HG02678 (cell line): Measurements from ENCODE around the gene CAPN2.

Source experiments
- ATAC-seq: cut with Tn5 transposase; IDR thresholded peaks from one replicate; pipeline ENCODE4 v1.9.1; 2021; ENCODE audit warnings: mild to moderate bottlenecking, moderate library complexity; ENCODE audit not compliant: unreplicated experiment

CAPN2 gene

DNA sequence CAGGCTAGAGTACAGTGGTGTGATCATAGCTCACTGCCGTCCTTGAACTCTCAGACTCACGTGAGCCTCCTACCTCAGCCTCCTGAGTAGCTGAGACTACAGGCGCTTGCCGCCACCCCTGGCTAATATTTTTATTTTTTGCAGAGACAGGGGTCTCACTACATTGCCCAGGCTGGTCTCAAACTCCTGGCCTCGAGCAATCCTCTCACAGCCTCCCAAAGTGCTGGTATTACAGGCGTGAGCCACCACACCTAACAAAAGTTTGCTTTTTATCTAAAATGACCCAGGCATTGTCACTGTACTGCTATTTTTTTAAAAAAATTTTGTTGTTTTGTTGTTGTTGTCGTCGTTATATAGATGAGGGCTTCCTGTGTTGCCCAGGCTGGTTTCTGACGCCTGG, 46.4 kb downstream of the CAPN2 start:
- no peak for ATAC-seq

DNA sequence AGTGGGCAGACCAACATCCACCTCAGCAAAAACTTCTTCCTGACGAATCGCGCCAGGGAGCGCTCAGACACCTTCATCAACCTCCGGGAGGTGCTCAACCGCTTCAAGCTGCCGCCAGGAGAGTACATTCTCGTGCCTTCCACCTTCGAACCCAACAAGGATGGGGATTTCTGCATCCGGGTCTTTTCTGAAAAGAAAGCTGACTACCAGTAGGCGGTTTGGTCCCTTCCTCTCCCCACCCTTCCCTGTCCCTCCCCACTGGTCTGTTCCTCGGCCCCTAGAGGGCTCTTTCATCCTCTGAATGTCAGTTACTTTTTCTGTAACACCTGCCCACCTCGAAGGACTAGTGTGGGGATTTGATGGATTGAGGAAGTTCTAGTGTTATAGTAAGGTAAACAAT, 46.9 kb downstream of the CAPN2 start:
- no peak for ATAC-seq

- ATAC-seq: no peak
These were observed 48.5 kb downstream of the CAPN2 start for GRCh38 chr1:223760833-223761232.

DNA sequence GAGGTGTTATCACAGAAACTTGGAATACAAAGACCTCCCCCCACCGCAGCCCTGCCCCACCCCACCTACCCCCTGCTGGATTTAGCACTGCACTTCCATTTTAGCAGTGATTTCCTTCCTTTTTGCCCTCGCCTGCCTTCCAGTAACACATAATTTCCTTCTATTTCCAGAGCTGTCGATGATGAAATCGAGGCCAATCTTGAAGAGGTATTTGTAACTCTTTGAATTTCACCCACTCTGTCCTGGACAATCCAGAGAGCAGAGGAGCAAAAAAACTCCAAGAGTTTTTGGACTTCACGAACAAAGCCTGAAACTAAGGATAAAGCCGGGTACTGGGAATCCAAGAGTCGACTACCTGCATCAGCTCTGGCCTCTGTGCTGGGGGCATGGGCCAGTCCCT, 49.1 kb downstream of the CAPN2 start:
- ATAC-seq: no peak

DNA sequence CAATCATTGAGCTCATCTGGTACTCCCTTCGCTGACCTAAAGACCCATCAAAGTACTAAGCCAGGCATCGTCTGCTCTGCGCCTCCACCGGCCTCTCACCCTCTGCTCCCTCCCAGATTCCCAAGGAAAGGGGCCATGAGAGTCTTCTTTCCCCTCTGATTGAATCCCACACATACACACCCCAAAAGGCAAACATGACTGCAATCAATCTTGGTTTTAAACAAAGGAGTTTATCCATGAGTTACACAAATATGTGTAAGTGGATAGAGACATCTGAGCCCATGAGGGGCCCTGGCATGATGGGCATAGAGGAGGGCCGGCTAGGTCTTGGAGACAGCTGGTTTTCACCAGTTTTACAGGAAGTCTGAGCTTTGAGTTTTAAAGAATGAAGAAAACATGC, 50.9 kb downstream of the CAPN2 start:
- ATAC-seq: no peak

GRCh38 chr1:223763881-223764280, 51.5 kb downstream of the CAPN2 start:
- no peak for ATAC-seq

- no peak for ATAC-seq
These were observed 52.8 kb downstream of the CAPN2 start for GRCh38 chr1:223765036-223765718.

DNA sequence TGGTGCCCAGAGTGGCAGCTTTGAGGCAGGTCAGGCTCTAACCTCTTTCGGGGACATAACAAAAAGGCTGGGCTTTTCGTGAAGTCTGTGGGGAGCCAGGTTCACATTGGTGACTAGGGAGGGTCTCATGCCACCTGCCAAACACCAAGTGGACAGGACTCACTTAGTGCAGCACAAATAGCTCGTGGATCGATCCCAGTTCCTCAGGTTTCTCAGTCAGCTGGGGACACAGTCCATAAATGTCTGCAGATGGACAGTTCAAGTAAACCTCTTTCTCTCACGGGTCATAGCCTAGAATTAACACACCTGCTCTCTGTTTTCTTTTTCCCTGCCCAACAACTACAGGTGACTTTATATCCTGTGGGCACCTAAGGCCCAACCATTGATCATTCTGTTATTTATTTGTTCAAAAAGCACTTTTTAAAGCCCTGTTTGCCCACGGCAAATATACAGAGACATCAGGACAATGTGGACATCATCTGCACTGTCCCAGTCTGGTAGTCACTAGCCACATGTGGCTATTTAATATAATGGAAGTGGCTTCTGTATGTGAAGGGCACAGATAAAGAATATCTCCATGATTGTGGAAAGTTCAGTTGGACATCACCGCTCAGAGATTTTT, 53.5 kb downstream of the CAPN2 start:
- no peak for ATAC-seq

DNA sequence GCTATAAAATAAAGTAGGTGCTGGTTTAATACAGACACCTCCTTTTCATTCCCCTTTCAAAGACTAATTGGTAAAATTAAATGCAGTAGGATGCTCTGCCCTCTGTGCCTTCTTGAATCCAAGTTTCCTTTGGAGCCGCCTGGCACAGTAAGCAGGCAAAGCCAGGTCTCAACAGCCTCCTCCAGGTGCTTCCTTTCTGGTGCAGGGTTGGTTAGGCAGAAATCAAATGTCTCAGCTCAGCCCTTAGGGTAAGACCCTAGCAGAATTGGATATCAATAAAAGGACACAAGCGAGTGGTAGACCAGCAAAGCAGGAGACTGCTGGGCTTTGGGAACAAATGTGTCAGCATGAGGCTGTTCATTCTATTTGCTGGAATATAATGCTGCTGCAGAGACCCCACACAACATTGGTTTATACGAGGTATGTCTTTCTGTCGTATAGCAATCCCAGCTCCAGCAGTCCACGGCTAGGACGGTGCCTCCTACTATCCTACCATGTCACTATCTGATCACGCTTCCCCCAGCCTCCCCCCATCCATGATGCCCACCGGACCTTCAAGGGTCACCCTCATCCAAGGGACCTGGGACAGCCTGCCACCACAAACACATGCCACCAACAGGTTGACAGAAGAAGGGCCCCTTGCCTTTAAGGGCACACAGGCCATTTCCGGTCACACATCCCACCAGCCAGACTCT, 58.4 kb downstream of the CAPN2 start:
- ATAC-seq: no peak

GRCh38 chr1:223771469-223771813, 59.1 kb downstream of the CAPN2 start:
- no peak for ATAC-seq

DNA sequence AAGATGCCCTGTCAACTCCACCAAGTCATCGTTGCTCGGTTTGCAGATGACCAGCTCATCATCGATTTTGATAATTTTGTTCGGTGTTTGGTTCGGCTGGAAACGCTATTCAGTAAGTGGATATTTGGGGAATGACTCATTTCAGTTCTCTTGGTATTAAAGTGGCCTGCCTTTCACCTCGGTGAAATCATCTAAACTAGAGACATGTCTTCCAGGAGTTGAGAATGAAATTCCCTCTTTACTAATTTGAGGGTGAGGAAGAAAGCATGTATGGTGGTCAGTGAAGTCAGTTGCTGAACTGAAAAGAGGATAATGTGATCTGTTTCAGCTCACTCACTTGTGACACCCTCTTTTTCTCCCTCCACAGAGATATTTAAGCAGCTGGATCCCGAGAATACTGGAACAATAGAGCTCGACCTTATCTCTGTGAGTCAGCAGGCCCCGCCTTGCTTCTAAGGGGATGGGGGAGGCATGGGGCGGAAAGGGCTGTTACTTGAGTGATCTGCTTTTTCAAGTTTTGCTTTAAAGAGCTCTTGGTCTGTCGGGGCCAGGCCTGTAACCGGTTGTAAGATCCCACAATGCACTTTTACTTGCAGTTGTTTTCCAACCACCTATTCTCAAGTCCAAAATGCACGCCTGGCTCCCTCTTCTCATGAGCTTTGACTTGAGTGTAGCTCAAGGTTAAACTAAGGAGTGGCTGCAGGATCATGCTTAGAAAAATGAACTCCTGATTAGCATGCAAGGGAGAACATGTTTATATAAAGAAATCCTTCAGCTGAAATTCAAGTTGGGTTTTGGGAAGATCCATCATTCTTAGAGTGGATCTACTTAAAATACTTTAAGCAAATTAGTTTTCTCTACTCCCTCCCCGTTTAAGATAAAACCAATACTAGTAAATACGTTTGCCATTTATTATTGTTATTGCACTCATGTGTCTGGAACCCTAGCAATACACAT, 59.8 kb downstream of the CAPN2 start:
- no peak for ATAC-seq

DNA sequence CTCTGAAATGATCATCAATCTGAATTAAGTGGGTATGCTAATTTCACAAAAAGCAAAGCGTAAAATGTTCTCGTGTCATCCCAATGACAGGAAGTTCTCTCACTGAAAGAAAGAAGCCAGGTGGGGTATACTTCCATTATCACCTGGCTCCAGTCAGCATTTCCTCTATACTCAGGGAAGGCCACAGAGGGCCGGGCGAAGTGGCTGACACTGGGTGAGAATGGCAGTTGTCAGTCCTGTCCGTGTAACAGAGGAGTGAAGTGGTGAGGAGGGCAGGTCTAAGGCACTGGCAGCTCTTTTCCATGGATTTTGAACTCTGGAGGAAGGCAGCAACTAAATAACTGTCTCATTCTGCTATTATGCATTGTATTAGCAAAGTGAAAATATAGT, 60.4 kb downstream of the CAPN2 start:
- ATAC-seq: no peak

DNA sequence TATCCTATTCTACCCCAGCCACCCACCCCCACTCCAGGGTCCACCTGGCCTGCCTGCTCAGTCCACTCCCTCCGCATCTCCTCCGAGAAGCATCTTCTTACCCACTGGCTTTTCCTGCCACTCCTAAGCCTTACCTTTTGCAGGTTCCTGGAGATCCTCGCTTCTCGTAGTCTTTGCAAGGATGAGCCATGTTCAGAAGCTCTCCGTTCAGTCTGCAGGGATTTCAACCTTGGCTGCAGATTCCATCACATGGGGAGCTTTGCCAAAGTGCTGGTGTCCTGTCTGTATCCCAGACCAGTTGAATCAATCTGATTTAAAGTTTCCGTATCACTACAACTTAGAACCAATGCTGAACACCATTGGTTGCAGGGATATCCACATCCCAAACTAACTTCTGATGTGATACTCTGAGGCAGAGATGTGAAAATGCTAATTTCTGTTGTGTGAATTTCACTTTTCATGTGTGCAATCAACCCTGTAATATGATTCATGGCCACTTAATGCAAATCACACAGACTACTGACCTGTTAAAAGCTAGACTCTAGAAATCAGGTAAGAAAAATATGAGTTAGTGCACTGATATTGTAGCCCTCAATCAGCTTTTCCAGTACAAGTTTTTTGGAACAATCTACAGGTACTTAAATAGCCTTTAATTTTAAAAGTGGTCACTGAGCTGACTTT, 61.9 kb downstream of the CAPN2 start:
- no peak for ATAC-seq

- ATAC-seq: no peak
These were observed 62.7 kb downstream of the CAPN2 start for GRCh38 chr1:223775054-223775453.

GRCh38 chr1:223775711-223776074, 63.4 kb downstream of the CAPN2 start:
- no peak for ATAC-seq

GRCh38 chr1:223776075-223776814, 63.9 kb downstream of the CAPN2 start:
- ATAC-seq: no peak

DNA sequence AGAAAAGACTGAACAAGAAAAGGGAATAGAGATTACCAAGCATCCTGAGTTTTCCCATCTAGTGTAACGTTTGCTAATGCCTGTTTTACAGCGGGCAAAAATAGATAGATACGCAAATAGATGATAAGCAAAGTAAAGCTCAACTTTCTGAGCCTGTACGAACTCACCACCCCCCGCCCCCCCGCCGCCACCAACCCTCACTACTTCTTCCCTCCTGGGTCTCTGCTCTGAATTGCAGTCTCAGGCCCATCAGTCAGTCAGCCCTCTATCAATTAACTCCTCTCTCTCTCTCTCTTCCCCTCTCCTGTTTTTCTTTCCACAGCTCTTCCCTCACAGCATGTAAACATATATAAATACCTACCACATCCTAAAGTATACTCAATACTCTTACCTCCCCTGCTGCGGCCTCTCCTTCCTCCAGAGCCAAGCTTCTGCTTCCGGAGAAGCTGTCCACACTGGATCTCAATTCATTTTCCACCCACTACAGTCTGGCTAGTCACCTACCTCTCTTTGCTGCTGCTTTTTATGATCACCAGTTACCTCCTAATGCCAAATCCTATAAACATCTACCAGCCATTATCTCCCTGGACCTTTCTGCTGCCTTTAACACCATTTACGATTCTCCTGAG, 64.6 kb downstream of the CAPN2 start:
- no peak for ATAC-seq

DNA sequence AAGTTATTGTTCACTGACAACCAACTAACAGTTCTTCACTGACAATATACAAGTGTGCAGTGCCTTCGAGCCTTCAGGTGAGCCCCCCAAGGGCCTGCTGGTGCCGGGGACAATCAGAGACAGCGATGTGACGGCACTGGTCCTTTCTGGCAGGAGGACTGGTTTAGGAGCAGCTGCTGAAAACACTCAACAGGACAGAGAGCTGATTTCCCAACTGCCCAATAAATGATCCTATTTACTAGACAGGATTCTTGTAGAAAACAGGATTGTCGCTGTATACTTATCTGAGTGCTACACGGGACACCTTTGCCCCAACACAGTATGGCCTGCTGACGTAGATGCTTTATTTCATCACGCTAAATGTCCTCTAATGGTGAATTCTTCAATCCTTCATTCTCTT, 68.0 kb downstream of the CAPN2 start:
- no peak for ATAC-seq

DNA sequence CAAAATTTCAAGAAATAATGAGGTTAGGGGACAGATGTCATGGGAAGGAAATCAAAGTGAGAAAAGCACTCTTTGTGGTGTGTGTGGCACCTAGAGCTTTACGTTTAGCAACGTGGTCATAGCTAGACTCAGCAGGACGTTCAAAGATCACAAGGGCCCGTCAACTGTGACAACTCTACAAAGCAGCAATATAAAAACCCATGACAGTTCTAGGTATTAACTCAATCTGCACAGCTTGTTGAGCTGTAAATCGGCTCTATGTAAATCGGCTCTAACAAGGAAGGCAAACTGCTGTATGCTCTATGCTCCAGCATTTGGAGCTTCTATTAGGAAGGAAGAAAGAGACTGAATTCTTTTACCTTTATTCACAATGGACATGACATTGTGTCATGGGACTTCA, 68.6 kb downstream of the CAPN2 start:
- ATAC-seq: no peak

DNA sequence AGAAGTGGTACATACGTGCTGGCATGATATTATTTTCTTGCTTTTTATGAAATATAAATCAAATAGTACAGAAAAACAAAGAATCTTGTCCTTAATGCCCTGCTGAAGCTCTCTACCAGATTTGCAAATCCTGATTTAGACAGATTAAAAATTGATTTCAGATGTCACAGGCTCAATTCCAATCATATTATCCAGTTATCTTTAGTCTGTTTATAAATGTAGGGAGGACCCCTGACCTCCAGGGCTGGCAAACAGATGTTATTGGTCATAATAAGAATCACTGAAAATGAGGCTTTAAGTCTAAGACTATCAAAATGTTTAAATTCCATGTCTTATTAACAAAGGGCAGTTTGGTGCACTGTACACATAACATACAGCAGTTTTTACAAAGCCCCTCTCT, 71.3 kb downstream of the CAPN2 start:
- no peak for ATAC-seq
